ENCODE data around the gene SCRN2. TPM values are rescaled to one million over a fixed set of nuclear protein-coding genes. Genes with fewer than 3 reads are reported as not detected.
A peak's percentile ranks its signal among the peaks of the same experiment; 100 is the strongest.

The SCRN2 gene
- total and polyA plus RNA-seq, 2 of the 8 experiments (the other 6 are each of a cell fraction or from before 2014, with no cell fraction given), result 24.4 to 42.3 TPM

DNA sequence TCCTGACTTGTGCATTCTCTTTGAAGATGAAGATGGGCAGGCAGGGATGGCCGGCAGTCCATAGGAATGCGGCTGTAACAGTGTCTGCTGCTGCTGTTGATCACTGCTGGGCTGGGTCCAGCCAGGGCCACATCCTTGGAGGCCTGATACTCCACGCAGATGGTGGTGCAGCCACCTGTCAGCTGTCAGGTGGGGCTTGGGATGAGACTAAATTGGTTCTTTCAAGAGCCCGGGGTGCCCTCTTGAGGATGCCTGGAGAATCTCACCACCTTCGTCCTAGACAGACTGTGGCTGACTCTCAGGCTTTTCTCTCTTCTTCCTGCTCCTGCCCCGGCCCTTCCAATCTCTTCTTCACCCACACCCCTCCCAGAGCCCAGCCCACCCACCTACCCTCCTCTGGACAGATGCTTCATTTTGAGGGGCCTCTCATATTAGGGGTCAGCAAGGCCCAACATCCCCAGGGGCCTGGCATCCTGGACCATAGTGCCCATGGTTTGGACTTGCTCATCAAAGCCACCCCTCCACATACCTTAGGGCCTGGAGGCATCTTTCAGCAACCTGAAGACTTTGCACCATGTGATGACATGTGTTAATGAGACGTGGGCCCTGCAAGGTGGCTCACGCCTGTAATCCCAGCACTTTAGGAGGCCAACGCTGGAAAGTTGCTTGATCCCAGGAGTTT lies 38.6 kb downstream of the SCRN2 start (continued):
- TF ChIP-seq, protein P1, sequence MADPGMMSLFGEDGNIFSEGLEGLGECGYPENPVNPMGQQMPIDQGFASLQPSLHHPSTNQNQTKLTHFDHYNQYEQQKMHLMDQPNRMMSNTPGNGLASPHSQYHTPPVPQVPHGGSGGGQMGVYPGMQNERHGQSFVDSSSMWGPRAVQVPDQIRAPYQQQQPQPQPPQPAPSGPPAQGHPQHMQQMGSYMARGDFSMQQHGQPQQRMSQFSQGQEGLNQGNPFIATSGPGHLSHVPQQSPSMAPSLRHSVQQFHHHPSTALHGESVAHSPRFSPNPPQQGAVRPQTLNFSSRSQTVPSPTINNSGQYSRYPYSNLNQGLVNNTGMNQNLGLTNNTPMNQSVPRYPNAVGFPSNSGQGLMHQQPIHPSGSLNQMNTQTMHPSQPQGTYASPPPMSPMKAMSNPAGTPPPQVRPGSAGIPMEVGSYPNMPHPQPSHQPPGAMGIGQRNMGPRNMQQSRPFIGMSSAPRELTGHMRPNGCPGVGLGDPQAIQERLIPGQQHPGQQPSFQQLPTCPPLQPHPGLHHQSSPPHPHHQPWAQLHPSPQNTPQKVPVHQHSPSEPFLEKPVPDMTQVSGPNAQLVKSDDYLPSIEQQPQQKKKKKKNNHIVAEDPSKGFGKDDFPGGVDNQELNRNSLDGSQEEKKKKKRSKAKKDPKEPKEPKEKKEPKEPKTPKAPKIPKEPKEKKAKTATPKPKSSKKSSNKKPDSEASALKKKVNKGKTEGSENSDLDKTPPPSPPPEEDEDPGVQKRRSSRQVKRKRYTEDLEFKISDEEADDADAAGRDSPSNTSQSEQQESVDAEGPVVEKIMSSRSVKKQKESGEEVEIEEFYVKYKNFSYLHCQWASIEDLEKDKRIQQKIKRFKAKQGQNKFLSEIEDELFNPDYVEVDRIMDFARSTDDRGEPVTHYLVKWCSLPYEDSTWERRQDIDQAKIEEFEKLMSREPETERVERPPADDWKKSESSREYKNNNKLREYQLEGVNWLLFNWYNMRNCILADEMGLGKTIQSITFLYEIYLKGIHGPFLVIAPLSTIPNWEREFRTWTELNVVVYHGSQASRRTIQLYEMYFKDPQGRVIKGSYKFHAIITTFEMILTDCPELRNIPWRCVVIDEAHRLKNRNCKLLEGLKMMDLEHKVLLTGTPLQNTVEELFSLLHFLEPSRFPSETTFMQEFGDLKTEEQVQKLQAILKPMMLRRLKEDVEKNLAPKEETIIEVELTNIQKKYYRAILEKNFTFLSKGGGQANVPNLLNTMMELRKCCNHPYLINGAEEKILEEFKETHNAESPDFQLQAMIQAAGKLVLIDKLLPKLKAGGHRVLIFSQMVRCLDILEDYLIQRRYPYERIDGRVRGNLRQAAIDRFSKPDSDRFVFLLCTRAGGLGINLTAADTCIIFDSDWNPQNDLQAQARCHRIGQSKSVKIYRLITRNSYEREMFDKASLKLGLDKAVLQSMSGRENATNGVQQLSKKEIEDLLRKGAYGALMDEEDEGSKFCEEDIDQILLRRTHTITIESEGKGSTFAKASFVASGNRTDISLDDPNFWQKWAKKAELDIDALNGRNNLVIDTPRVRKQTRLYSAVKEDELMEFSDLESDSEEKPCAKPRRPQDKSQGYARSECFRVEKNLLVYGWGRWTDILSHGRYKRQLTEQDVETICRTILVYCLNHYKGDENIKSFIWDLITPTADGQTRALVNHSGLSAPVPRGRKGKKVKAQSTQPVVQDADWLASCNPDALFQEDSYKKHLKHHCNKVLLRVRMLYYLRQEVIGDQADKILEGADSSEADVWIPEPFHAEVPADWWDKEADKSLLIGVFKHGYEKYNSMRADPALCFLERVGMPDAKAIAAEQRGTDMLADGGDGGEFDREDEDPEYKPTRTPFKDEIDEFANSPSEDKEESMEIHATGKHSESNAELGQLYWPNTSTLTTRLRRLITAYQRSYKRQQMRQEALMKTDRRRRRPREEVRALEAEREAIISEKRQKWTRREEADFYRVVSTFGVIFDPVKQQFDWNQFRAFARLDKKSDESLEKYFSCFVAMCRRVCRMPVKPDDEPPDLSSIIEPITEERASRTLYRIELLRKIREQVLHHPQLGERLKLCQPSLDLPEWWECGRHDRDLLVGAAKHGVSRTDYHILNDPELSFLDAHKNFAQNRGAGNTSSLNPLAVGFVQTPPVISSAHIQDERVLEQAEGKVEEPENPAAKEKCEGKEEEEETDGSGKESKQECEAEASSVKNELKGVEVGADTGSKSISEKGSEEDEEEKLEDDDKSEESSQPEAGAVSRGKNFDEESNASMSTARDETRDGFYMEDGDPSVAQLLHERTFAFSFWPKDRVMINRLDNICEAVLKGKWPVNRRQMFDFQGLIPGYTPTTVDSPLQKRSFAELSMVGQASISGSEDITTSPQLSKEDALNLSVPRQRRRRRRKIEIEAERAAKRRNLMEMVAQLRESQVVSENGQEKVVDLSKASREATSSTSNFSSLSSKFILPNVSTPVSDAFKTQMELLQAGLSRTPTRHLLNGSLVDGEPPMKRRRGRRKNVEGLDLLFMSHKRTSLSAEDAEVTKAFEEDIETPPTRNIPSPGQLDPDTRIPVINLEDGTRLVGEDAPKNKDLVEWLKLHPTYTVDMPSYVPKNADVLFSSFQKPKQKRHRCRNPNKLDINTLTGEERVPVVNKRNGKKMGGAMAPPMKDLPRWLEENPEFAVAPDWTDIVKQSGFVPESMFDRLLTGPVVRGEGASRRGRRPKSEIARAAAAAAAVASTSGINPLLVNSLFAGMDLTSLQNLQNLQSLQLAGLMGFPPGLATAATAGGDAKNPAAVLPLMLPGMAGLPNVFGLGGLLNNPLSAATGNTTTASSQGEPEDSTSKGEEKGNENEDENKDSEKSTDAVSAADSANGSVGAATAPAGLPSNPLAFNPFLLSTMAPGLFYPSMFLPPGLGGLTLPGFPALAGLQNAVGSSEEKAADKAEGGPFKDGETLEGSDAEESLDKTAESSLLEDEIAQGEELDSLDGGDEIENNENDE (IDR thresholded peaks at IDR 0.05; ENCODE audit: insufficient replicate concordance, low read length), result no peak
- no peak for TF ChIP-seq FOSL1 (IDR thresholded peaks at IDR 0.05; ENCODE audit: insufficient read depth, low read depth, low read length)
- TF ChIP-seq POLR2AphosphoS5 (IDR thresholded peaks at IDR 0.05; ENCODE audit: low read depth, low read length), result no peak
- peak; percentile 85 for TF ChIP-seq SAP30 (IDR thresholded peaks at IDR 0.05; ENCODE audit: insufficient read depth, insufficient replicate concordance, low read length)
- TF ChIP-seq CTCF (IDR thresholded peaks at IDR 0.05; ENCODE audit: control extremely low read depth in 1 of 3, insufficient read depth in 1 of 3, low read depth in 1 of 3, low read length in 3 of 3), result peak; percentile 55 to 84 (median 83)
- TF ChIP-seq BACH1 (IDR thresholded peaks at IDR 0.05; ENCODE audit: low read length), result no peak
- no peak for TF ChIP-seq JUND (IDR thresholded peaks at IDR 0.05; ENCODE audit: low read length)
- TF ChIP-seq RFX5 (IDR thresholded peaks at IDR 0.05; ENCODE audit: borderline replicate concordance, low read depth, low read length), result no peak

Measured in H1 (cell line).